ENCODE measurements around the gene PUM2. TPM values are rescaled to one million over a fixed set of nuclear protein-coding genes. Genes with fewer than 3 reads are reported as not detected.

PUM2 gene
- total and polyA plus RNA-seq, 2 of the 13 experiments (the other 11 are each of a cell fraction or from before 2014, with no cell fraction given): 69.6 to 69.8 TPM

- peak; percentile 53; the same call in 1 of the 2 replicates for TF ChIP-seq ATF5 (CRISPR knock-in tag; IDR thresholded peaks at IDR 0.05; ENCODE audit: low read depth)
- no peak for TF ChIP-seq MAFK (conservative IDR thresholded peaks at IDR 0.05 in 1 of 2, IDR thresholded peaks at IDR 0.05 in 1 of 2; ENCODE audit: low read length in 2 of 2)
- 0 out of 2 replicates have a peak, but pooled peaks have one; percentile 16 for TF ChIP-seq MLX (CRISPR knock-in tag; IDR thresholded peaks at IDR 0.05)
- no peak for TF ChIP-seq ZNF264 (CRISPR knock-in tag; IDR thresholded peaks at IDR 0.05)
- no peak for TF ChIP-seq NR3C1 (CRISPR knock-in tag; IDR thresholded peaks at IDR 0.05)
- no peak for TF ChIP-seq HNRNPUL1 (IDR thresholded peaks at IDR 0.05; ENCODE audit: low read depth, low read length)
- TF ChIP-seq ATF7 (IDR thresholded peaks at IDR 0.05): no peak
- no peak; the same call in 1 of the 2 replicates for TF ChIP-seq ATF7 (CRISPR knock-in tag; IDR thresholded peaks at IDR 0.05)
- TF ChIP-seq ZBTB2 (CRISPR knock-in tag; IDR thresholded peaks at IDR 0.05; ENCODE audit: low read depth): no peak
- no peak; the same call in 1 of the 2 replicates for TF ChIP-seq CCDC6 (CRISPR knock-in tag; IDR thresholded peaks at IDR 0.05)
- TF ChIP-seq ZNF124 (CRISPR knock-in tag; IDR thresholded peaks at IDR 0.05): no peak
- no peak; the same call in 1 of the 2 replicates for TF ChIP-seq FOXP4 (CRISPR knock-in tag; IDR thresholded peaks at IDR 0.05)
- TF ChIP-seq AHDC1 (CRISPR knock-in tag; IDR thresholded peaks at IDR 0.05; ENCODE audit: borderline replicate concordance): no peak
- TF ChIP-seq TAF15 (IDR thresholded peaks at IDR 0.05; ENCODE audit: low read depth, low read length, poor library complexity, severe bottlenecking): peak; percentile 88
- no peak for TF ChIP-seq GTF2F1 (IDR thresholded peaks at IDR 0.05; ENCODE audit: low read length)
- no peak for TF ChIP-seq ZNF883 (CRISPR knock-in tag; IDR thresholded peaks at IDR 0.05; ENCODE audit: not compliant biosample characterization)
These were observed 125.1 kb downstream of the PUM2 start (continued) for GRCh38 chr2:20225294-20226151.
